ENCODE data around the gene TBC1D22A.

TBC1D22A gene

DNA sequence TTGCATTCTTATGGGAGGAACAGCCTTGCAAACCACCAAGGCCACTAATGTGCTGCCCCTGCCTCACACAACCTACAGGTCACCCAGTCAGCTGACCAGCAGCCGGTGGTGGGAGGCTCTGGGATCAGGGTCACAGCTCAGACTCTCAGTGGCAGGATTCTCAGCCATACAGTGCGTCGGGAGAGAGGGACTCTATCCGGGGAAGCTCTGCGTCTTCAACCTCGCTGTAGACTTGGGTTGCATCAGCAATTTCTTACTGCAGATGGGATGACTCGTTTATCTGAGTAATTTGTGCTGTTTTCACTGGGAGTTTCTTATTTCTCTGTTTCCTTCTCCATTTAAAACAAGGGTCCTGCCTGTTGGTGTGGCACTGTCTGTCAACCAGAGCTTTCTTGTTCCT lies 257.7 kb downstream of the TBC1D22A start:
- no peak for DNase-seq

DNA sequence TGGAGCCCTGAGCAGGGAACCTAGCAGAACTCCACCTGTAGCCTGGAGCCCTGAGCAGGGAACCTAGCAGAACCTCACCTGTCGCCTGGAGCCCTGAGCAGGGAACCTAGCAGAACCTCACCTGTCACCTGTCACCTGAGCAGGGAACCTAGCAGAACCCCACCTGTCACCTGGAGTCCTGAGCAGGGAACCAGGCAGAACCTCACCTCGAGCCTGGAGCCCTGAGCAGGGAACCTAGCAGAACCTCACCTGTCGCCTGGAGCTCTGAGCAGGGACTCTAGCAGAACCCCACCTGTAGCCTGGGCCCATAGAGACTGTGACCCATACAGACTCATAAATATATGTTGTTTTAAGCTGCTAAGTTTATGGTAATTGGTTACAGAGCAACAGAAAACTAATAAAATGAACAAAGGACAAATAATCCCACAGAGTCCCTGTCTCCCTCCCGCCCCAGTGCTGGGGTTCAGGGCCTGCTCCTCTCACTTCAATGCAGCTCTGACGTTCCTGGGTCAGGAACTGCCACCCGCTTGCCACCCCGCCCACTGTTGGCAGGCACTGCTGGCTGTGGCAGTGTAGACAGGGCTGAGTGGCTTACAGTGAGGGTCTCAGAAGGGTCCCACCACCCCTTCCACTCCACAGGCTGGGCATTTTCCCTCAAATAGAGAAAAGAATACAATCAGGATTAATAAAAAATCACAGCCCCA lies 259.1 kb downstream of the TBC1D22A start:
- DNase-seq, result no peak

DNA sequence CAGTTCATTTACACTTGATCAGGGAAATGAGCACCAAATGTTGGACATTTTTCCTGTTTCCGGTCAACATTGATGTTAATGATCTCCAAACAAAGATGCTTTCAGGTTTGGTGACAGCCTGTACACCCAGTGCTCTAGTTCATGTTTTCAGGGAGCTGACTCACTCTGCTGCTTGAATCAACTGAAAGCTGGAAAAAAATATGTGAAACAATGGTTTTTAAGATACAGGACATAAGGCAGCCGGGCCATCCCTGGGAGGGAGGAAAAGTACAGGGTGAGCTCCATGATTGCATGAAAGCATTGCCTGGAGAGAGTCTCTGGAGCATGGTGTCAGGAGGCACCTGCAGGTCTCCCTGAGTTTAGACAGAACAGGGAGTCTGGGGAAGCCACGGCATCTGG lies 259.6 kb downstream of the TBC1D22A start:
- no peak for DNase-seq

DNA sequence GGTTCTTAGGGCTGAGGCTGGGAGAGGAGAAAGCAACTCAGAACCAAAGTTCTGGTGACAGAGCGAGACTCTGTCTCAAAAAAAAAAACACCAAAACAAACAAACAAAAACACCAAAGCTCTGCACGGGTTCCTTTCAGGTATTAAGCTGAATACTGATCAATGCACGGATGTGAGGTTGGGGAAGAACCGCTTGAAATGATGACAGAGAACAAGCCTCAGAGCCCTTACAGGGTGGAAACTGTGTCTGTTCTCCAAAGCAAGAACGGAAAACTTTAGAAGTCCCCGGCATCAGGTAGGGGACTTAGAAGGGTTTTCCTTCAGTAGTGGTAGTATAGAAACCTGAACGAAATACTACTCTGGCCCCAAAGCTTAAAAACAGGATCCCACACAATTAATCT lies 260.0 kb downstream of the TBC1D22A start:
- no peak for DNase-seq

DNA sequence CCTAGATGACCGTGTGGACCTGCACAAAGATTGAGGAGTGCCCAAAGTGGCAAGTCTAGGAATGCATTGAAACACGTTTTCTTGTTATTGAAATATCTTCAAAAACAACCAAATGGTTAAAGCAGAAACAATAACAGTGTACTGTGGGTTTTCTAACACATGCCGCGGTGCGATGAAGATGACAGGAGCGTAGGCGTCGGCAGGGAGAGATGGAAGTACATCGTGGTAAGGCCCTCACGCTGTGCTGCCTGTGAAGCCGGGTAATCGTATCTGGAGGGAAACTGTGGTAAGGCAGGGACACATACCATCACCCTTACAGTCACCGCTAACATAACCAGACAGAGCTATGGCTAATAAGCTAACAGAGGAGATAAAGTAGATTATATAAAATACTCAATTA lies 261.4 kb downstream of the TBC1D22A start:
- DNase-seq, result no peak

DNA sequence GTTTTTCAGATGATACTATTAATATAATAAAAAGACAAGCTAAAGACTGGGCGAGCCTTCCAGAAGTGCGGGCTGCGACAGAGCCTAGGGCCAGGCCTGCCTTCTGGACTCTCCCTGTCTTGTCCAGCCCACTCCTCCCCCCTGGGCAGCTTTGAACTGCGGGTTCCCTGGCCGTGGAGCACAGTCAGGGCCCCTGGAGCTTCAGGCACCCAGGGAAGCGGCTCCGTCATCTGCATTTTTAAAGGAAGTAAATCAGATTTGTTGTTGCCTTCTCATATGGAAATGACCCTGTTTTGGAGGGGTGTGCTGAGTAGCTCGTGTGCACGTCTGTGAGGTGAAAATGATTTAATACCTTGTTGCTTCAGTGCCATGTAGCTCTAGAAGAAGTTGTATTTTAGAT lies 265.3 kb downstream of the TBC1D22A start:
- DNase-seq, result no peak

DNA sequence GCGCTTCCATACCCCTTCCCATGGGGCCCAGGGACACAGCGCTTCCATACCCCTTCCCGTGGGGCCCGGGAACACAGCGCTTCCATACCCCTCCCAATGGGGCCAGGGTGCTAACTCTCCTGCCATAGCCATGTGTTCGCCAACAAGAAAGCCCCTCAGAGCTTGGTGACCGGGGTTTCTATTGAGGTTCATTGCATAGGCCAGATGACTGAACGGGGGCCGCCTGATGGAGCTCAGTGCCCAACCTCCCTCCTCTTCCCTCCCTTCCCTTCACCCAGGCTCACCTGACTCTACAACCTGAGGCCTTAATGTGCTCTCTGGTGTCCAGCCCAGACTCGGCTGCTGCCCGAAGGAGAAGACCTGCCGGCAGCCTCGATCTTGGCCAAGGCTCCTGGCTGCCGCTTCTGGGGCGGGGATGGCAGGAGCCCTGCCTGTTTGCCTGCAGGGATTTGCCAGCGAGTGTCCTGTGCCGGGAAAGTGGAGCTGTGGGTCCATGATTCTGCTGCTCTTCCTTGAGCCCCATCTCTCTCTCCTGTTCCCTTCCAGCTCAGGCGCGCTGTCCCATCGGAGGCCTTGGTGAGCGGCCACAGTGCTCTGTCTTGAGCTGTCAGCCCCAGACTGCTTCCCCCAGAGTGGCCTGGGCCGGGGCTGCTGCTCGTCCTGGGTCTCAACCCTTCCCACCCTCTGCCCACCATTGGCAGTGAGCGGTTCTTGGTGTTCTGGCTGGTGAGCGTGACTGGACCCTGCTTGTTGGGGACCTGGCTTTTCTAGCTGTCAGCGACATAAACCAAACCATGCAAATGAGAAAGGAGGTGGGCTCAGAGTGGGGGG lies 267.0 kb downstream of the TBC1D22A start:
- DNase-seq, result no peak

DNA sequence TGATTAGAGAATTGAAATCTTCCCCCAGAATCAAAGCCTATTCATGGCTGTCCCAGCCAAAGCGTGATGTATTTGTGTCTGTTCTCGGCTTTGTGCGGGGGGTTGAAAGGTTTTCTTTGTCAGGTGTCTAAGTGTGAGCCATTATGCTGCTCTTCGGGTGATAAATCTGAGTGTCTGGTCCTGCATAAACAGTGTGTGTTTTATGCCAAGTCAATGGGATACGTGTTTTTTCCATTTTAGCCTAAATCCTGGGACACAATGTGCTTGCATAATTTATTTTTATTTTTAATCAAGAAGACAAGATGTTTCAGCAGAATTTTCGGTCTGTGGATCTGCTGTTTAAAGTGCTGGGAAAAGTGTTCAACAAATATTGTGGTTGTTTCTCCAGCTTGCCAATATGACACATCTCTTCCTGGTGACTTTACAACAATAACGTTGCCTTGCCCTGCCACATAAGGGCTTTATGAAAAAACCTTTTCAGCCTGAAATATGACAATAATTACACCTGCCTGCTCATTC lies 267.8 kb downstream of the TBC1D22A start:
- DNase-seq, result no peak

DNA sequence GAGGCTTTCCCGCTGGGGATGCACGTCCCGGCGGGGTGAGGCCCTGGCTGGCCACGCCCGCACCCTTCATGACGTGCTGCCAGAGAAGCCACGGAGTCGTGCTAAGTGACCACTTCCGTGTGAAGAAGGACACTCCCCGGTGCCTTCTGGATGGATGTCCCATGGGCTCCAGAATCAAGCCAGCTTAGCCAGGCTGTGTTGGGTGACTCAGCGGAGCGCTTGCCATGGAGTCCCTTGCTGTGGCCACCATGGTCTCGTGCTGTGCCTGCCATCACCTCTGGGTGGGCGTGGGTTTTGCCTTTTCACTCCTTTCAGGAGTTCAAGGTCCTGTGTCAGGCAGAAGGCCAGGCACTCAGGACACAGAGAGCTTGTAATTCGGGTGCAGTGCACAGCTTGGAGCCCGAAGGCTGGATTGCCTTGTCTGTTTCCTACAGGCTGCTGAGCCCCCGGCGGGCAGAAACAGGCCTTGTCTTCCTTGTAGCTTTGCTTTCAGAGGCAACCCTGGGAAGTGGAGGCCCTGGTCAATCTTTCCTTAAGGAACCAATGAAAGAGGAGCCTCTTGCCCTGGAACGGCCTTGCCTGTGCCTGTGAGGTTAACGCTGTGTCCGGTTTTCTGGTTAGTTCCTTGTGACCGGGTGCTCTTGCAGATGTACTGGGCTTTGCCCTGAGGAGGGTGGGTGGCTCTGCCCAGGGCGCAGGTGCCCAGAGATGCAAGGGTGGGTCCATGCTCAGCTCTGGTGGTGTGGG lies 268.6 kb downstream of the TBC1D22A start:
- DNase-seq, result no peak

DNA sequence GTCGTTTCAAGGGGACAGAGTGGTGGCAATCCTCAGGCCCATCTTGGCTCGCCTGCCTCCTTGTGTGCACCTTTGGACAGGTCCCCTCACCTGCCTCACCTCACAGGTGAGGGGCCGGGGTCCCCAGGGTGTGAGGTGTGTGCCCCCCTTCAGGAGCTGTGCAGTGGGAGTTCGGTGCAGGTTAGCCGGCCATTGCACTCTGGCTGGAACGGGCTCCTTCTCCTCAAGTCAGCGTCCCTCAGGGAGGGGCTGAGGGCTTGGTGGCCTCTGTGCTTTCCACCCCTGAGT lies 269.1 kb downstream of the TBC1D22A start:
- no peak for DNase-seq

DNA sequence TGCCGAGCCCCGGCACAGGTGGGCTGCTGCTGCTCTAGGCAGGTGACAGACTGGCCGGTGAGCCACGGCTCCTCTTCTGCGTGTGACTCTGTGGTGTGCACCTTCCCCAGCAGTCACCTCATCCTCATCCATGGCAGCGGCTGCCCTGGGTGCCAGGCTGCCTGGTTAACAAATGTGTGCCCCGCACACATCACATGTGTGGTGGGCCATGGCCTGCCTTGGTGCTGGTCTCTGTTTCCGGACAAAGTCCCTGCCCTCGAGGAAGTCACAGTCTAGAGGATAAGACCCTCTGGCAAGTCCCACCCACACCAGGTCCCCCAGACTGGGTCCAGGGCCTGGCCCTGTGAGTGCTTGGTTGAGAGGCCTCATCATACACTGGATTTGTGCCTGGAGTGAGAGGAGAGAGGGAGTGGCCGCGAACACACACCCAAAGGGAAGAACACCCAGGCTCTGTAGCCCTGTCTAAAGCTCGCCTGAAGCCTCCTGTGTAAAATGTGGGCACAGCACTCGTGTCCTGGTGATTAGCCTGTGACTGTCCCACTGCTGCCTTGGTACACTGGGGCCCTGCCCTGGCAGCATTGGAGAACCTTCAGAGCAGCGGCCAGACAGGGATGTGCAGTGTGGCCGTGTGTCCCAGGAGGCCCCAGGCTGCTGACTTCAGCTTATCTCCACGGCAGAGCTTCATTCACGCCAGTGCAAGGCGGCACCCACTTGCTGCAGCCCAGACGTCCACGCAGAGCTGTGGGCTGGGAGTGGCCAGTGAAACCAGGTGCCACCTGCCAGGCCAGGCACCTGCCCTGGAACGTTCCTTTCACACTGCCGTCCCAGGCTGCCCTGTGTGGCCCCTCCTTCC lies 269.9 kb downstream of the TBC1D22A start:
- no peak for DNase-seq

DNA sequence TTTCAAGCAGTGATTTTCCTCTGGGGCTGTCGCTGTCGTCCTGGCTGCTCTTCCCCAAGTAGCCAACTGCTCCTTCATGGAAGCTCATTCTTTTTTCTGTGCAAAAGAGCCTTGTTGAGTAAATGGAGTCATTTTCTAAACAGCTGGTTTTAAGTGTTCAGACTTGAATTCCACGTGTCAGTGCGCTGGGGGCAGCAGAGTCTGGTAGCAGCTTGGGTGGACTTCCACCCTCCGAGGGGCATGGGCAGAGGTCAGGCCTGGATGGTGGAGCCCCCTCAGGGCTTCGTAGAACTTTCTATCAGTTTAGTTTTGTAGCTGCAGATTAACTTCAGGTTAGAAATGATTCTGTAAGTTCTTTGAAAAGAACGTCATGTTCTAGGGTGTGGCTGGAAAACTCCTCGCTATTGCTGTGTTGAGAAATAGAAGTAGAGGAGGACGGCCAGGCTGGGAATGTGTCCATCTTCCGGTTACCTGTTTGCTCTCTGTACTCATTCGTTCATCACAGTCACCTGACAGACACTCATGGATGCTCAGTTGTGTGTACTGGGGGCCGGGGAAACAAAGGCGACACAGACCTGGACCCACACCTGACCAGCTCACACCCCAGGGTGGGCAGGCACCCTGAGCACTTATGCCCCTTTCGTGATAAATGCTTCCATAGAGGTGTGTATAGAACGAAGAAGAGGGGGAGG lies 270.7 kb downstream of the TBC1D22A start:
- no peak for DNase-seq

DNA sequence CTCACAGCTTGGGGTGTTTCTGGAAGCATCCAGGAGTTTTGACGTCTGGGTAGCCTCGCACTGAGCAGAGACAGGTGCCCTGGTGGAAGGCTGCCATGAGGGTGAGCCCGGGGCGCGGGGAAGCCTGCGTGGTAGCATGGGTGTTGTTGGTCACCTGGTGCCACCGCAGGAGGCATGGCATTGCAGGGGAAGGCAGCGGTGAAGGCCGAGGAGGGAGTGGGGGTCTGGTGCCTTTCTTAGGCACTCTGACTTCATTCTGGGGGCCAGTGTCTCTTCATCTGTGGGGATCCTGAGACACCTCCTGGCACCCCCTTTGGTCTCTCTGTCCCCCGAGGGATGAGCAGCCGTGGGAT lies 271.2 kb downstream of the TBC1D22A start:
- DNase-seq, result no peak

DNA sequence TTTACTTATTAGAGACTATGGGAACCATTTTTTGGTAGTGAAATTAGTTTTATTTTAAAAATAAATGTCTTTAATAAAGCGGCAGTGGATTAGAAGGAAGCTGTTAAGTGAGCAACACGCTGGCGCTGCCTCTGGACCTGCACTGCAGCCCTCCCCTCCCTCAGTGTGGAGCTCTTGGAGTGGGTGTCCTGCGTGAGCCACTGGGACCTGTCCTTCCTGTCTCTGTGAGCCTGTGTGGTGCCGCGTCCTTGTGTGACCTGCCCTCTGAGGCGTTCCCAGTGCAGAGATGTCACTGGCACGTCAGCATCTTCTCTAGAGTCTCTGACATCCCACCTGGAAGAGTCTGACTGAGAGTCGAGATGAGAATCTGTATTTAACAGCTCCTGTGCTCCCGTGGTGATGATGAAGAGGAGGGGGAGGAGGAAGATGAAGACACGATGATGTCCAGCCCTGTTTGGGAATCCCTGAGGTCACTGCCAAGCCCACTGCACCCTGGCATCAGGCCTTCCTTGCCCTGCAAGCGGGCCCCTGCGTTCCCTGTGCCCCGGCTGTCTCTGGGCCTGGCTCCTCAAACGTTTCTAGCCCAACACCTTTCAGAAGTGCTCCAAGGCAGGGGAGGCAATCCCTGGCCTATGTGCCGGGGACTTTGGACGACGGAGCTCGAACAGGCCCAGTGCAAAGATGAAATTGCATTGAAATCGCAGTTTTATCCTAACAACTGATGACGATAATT lies 271.8 kb downstream of the TBC1D22A start:
- DNase-seq, result no peak

DNA sequence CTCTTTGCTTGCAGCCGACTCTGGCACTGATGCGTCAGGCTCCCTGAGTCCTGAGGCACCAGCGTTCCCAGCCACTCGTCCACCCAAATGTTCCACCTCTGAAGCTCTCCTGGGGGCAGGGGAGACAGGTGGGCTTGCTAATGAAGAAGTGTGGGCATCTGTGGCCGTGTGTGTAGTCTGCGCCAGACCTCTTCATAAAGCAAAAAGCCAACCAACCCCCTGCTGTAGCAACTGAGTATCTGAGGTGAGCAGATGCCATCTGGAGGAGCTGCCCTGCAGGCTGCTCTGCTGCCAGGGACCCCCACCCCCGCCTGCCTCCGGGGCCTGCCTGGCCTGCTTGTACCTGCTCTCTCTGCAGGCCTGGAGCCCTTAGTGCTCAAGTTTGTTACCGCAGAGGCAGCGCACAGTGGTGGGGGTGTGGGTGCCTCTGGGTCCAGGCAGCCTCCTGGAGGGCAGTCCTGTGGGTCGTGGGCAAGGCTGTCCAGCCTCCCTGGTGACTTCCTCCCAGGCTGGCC lies 272.5 kb downstream of the TBC1D22A start:
- DNase-seq, result no peak

DNA sequence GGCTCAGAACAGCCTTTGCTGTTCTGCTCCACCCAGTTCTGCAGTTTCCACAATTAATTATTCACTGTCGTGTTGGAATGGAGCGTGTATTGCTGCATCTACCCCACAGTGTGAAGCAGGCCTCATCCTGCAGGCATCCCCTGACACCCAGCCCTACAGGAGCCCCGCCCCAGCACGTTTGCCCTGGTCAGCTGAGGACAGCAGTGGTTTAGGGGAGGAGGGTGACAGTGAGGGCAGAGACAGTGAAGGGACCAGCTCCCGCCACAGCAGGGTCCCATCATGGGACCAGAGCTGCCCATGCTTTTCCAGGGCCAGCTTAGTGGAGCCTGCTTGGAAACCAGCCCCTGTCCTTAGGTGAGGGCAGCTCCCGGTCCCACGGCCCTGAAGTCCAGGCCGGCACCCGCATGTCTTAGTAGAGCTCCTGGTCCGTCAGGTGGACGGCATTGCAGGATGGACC lies 273.0 kb downstream of the TBC1D22A start:
- DNase-seq, result no peak

DNA sequence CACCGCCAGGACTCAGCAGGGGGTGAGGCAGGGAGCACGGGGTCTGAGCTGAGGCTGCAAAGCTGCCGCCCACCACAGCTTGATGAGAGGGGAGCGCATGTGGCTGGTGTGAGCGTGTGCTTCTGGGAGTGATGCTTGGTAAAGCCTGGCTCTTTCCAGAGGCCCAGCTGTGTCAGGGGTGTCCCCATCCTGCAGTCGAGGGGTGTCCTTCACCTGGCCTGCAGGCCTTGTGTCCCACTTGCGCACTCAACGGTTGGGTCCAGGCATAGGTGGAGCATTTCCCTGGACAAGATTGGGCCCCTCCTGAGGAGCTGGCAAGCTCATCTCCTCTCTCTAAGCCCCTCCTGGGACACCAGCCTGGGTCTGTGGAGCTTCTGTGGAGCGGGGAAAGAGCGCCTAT lies 273.9 kb downstream of the TBC1D22A start:
- DNase-seq, result no peak

DNA sequence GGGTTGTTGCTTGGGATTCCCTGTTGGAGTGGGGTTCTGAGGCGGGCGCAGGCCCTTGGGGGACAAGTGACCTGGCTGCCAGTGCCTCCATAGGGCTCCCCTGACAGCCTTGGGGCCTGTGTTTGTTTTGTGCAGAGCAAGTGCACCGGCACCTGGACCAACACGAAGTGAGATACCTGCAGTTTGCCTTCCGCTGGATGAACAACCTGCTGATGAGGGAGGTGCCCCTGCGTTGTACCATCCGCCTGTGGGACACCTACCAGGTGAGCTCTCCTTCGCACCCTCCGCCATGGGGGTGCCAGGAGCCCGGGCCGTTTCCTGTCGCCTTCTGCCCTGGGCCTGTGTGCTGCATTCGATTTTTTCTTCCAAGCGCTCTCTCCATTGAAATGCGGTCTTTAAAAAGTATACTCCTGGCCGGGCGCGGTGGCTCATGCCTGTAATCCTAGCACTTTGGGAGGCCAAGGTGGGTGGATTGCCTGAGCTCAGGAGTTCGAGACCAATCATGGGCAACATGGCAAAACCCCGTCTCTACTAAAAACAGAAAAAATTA lies 274.6 kb downstream of the TBC1D22A start:
- no peak for DNase-seq

DNA sequence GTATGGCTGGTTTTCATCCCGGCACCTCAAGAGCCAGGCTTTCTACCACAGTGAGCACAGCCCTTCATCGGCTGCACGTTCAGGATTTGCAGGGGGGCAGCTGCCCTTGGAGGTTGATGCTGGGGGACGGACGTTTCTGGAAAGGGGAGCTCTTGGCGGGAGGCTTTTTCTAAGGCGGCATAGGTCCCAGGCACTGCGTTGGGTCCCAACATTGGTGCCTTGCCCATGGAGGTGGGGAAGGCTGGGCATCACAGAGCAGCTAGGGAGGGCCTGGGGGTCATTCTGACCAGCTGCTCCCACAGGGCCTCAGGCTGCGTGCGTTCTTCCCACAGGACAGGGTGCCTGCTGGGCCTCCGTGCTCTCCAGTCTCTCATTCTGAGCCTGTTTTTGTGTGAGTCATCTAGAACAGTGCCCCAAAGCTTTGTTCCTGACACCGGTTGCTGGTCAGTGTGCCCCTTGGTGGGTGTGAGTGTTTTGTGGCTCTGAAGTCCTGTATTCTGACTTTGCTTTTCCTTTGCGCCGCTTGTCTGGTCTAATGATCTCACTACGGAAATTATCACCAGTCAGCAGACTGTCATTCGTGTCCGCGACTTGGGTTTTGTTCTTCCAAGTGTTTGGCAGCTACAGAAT lies 275.9 kb downstream of the TBC1D22A start:
- DNase-seq, result no peak

DNA sequence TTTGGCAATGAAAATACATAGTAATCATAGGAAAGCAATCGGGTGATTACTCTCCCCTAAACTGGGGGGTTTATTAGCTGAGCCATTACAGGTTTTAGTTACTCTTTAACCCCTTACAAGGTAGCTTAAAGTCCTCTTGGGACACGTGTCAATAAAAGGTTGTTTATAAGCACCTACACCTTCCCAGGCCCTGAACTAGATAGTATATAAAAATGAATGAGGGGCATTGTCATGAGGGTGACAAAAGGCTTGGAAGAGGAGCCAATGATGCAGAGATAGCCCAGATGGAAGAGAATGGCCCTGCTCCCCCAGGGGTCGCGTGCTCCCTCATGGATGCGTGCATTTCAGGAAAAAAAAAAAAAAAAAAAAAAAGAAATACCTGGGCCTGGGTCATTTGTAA lies 276.9 kb downstream of the TBC1D22A start:
- DNase-seq, result no peak
